ENCODE data around the gene PDCL2. TPM values are rescaled to one million over a fixed set of nuclear protein-coding genes. Genes with fewer than 3 reads are reported as not detected.

Gene PDCL2
- total RNA-seq, 1 donor from 2014 or later = not detected

DNA sequence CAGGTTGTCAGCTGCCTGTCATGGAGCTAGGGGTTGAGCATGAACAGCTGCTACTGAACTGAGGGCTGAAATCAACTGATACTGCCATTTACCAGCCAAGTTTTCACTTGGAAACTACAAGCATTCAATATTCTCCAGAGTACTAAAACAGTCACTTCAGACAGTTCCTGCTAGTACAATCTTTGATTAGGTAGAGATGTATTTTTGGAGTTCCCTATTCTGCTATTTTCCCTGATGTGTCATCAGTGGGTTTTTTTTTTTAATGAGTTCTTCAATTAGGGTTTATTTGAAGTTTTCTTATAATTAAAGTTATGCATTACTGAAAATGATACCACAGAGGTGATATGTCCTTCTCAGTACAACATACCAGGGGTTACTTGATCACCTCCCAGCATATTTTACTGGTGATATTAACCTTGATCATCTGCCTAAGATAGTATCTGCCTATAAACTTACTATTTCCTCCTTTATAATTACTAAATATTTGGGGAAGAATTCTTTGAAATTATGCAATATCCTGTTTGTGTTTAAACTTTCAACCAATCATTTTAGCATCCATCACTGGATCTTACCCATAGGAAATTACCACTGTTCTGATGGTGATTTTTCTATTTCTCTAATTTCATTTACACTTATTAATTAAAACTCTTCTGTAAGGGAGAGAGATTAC is 13.6 kb downstream of the PDCL2 start:
- Histone ChIP-seq H3K4me3 (no peak overlapping the region), H3K4me1 (no peaks in the 10 kb centered on the region), H3K36me3 (no peaks in the 10 kb centered on the region), H3K27ac (no peak overlapping the region), H3K27me3 (no peaks in the 10 kb centered on the region), H3K9me3 (peaks cover 9% of the 10 kb centered on the region)
- TF ChIP-seq CTCF (IDR thresholded peaks at IDR 0.05) = no peak
- ATAC-seq (no peak), DNase-seq (no peak)
- intact Hi-C loops (cut with DNase I) = no loop called here

DNA sequence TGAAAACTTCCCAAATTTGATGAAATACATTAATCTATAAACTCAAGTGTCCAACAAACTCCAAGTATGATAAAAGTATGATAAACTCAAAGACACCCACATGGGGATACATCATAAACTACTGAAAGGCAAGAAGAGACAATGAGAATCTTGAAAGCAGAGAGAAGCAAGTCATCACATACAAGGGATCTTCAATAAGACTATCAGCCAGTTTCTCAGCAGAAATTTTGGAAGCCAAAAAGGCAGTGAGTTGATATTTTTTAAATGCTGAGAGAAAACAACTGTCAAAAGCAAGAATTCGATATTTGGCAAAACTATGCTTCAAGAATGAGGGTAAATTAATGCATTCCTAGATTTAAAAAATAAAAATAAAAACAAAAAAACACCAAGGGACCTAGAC is 16.5 kb downstream of the PDCL2 start:
- ATAC-seq (no peak), DNase-seq (no peak)
- no peaks in the 10 kb centered on the region for H3K27me3 ChIP-seq
- H3K4me1 ChIP-seq = no peaks in the 10 kb centered on the region
- H3K9me3 ChIP-seq = peaks cover 9% of the 10 kb centered on the region
- no peak for TF ChIP-seq CTCF (IDR thresholded peaks at IDR 0.05)
- H3K27ac ChIP-seq = no peak overlapping the region
- H3K4me3 ChIP-seq = no peak overlapping the region
- H3K36me3 ChIP-seq = no peaks in the 10 kb centered on the region
- intact Hi-C loops (cut with DNase I) = no loop called here

DNA sequence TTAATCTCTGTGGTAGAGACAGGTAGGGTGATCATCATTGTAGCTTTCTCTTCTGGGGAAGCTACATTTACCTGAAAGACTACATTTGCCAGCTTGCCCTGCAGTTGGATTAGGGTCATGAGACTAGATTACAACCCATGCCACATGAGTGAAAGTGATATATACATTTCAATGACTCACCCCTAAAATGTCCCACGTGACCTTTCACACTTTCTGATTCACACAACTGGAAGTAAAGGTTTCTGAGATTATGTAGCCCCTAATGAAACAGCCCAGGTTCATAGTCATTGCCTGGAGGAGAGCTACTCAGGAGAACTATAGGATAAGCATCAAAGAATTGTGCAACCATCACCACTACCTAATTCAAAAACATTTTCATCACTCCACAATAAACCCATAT is 17.8 kb downstream of the PDCL2 start:
- H3K36me3 ChIP-seq = no peaks in the 10 kb centered on the region
- DNase-seq = no peak
- no peak for TF ChIP-seq CTCF (IDR thresholded peaks at IDR 0.05)
- H3K4me3 ChIP-seq = no peak overlapping the region
- no peaks in the 10 kb centered on the region for H3K4me1 ChIP-seq
- ATAC-seq = no peak
- intact Hi-C loops (cut with DNase I) = no loop called here
- no peaks in the 10 kb centered on the region for H3K27me3 ChIP-seq
- H3K9me3 ChIP-seq = peaks cover 9% of the 10 kb centered on the region
- no peak overlapping the region for H3K27ac ChIP-seq

DNA sequence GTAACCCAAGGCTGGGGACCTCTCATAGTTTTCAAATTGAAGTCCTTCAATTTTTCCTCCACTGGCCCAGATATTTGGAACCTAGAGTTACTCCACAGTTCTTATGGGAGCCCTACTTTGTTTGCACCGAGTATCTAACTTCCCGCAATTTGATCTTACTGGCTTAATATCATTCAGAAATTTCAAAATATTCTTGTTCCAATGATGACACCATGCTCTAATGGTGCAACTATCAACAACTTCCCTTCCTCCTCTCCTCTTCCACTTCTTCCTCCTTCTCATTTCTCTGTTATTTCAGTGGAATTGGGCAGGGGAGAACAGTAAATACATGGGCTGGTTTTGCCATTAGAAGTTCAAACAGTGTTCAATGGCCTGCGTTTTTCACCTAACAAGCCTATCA is 20.2 kb downstream of the PDCL2 start:
- H3K27me3 ChIP-seq = no peaks in the 10 kb centered on the region
- H3K36me3 ChIP-seq = no peaks in the 10 kb centered on the region
- intact Hi-C loops (cut with DNase I) = no loop called here
- no peak overlapping the region for H3K27ac ChIP-seq
- H3K9me3 ChIP-seq = peaks cover 9% of the 10 kb centered on the region
- H3K4me1 ChIP-seq = no peaks in the 10 kb centered on the region
- no peak for TF ChIP-seq CTCF (IDR thresholded peaks at IDR 0.05)
- ATAC-seq (peak; percentile 39), DNase-seq (no peak)
- no peak overlapping the region for H3K4me3 ChIP-seq

DNA sequence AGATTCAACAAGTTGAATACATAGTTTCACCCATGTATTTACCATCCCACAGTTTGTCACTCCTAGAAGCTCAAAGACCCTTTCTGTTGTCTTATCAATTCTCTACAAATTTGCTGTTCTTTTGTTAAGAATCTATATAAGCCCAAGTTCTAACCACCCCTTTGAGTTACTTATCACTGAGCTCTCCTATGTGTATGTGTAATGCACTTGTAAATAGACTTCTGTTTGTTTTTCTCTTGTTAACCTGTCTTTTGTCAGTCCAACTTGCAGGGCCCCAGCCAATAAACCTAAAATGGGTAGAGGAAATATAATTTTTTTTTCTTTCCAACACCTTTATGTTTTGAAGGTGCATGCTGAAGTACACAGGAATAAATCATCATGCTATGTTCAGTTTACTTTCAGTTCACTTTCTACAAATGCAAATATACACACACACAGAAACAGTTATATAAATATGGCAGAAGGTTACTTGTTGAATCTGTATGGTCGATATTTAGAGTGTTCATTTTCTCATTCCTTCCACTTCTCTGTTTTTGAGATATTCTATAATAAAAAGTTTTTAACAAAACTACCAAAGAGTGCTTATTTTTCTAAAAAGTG is 23.0 kb downstream of the PDCL2 start:
- H3K27ac ChIP-seq = no peak overlapping the region
- H3K27me3 ChIP-seq = no peaks in the 10 kb centered on the region
- no peak for ATAC-seq
- DNase-seq = no peak
- no peaks in the 10 kb centered on the region for H3K36me3 ChIP-seq
- H3K9me3 ChIP-seq = no peaks in the 10 kb centered on the region
- TF ChIP-seq CTCF (IDR thresholded peaks at IDR 0.05) = no peak
- H3K4me1 ChIP-seq = no peaks in the 10 kb centered on the region
- intact Hi-C loops (cut with DNase I) = no loop called here
- no peak overlapping the region for H3K4me3 ChIP-seq
